Colonic mucosa (tissue), 4 donors: ENCODE measurements around the gene ARL15. TPM values are rescaled to one million over a fixed set of nuclear protein-coding genes. Genes with fewer than 3 reads are reported as not detected.

Experiments used
- DNase-seq: peaks from one replicate; pipeline ENCODE4 v3.0.0-alpha.2; 2020
- H3K27ac ChIP-seq: fragments of 200-600 bp; one replicate; pipeline ENCODE4 v1.8.0; 2021
- H3K27me3 ChIP-seq: fragments of 200-600 bp; one replicate; pipeline ENCODE4 v1.8.0; 2021
- H3K36me3 ChIP-seq: fragments of 200-600 bp; one replicate; pipeline ENCODE4 v1.8.0; 2021
- H3K4me1 ChIP-seq: fragments of 200-600 bp; one replicate; pipeline ENCODE4 v1.8.0; 2021; ENCODE audit warnings: mild to moderate bottlenecking
- H3K4me3 ChIP-seq: fragments of 200-600 bp; one replicate; pipeline ENCODE4 v1.8.0; 2021
- H3K9ac ChIP-seq, 2 donors: one replicate each; pipeline ENCODE4 v1.7.0; 2013; ENCODE audit warnings: control low read depth in 2 of 2, low read depth in 2 of 2, low read length in 2 of 2
- H3K9me3 ChIP-seq: fragments of 200-600 bp; one replicate; pipeline ENCODE4 v1.8.0; 2021
- intact Hi-C: fragments of 100-400 bp; cut with DNase I; formaldehyde crosslinking; loops from one replicate; pipeline ENCODE4 v1.14.1; 2022
- total RNA-seq, 2 donors: library from RNA; stranded (reverse); fragmentation: NEBNext Ultra II Directional in 1 of 2; extraction: Animal tissue kit (Norgen Biotek cat#: 25700) in 1 of 2; gene quantifications; one replicate each; pipeline ENCODE4 v1.2.1, GENCODE V29; 2021
- TF ChIP-seq, protein P1 (sequence below): fragments of 200-600 bp; IDR thresholded peaks from one replicate; pipeline ENCODE4 v1.8.0; 2022; ENCODE audit warnings: antibody characterized with exemption, mild to moderate bottlenecking
- donor health status: healthy.
- donor health status: DM: no; HTN: no; CAD: no.
- donor health status: DM: no; HTN: no; CAD: no.

Gene ARL15
- total RNA-seq, 2 donors from 2014 or later, result 18.4 to 35.1 TPM

GRCh38 chr5:54227109-54227508, 83.3 kb downstream of the ARL15 start:
- H3K9me3 ChIP-seq, result no peaks in the 10 kb centered on the region
- no peaks in the 10 kb centered on the region for H3K4me1 ChIP-seq
- TF ChIP-seq, protein P1, sequence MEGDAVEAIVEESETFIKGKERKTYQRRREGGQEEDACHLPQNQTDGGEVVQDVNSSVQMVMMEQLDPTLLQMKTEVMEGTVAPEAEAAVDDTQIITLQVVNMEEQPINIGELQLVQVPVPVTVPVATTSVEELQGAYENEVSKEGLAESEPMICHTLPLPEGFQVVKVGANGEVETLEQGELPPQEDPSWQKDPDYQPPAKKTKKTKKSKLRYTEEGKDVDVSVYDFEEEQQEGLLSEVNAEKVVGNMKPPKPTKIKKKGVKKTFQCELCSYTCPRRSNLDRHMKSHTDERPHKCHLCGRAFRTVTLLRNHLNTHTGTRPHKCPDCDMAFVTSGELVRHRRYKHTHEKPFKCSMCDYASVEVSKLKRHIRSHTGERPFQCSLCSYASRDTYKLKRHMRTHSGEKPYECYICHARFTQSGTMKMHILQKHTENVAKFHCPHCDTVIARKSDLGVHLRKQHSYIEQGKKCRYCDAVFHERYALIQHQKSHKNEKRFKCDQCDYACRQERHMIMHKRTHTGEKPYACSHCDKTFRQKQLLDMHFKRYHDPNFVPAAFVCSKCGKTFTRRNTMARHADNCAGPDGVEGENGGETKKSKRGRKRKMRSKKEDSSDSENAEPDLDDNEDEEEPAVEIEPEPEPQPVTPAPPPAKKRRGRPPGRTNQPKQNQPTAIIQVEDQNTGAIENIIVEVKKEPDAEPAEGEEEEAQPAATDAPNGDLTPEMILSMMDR, result no peak
- DNase-seq, result no peak
- intact Hi-C loops, result loop anchor here (10.0 kb wide), 1 partner anchor 962 kb away; no protein-coding TSS in a partner anchor
- H3K27ac ChIP-seq, result no peak overlapping the region
- H3K27me3 ChIP-seq, result no peaks in the 10 kb centered on the region
- H3K36me3 ChIP-seq, result no peaks in the 10 kb centered on the region
- H3K4me3 ChIP-seq, result no peak overlapping the region
- no peak overlapping the region for H3K9ac ChIP-seq

DNA sequence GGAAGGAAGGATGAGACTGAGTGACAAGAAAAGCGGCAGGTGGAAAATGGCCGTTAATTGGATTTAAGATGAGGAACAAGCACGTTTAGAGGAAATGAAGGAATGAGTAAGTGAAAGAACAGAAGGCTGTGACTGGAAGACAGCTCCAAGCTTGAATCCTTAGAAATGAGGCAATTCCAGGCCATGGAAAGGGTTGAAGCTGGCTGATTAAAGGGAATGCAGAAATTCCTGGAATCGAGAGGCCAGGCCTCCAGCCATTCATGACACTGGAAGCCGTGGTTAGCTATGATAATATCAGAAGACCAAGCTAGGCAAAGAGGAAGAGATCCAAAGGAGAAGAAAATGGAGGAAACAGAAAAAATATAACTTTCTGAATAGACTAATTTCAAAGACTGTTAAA, 84.2 kb downstream of the ARL15 start:
- intact Hi-C loops, result loop anchor here (10.0 kb wide), 1 partner anchor 961 kb away; no protein-coding TSS in a partner anchor
- DNase-seq, result no peak
- Histone ChIP-seq H3K36me3 (no peaks in the 10 kb centered on the region), H3K4me3 (no peak overlapping the region), H3K27ac (no peak overlapping the region), H3K9me3 (no peaks in the 10 kb centered on the region), H3K9ac (no peak overlapping the region), H3K4me1 (no peaks in the 10 kb centered on the region), H3K27me3 (no peaks in the 10 kb centered on the region)
- TF ChIP-seq, protein P1, result no peak

- Histone ChIP-seq H3K36me3 (no peaks in the 10 kb centered on the region), H3K4me3 (no peak overlapping the region), H3K9me3 (no peaks in the 10 kb centered on the region), H3K9ac (no peak overlapping the region), H3K27me3 (no peaks in the 10 kb centered on the region), H3K4me1 (no peaks in the 10 kb centered on the region), H3K27ac (no peak overlapping the region)
- DNase-seq, result no peak
- TF ChIP-seq, protein P1, result no peak
- intact Hi-C loops, result loop anchor here (10.0 kb wide), 1 partner anchor 959 kb away; no protein-coding TSS in a partner anchor
These were observed 86.1 kb downstream of the ARL15 start for GRCh38 chr5:54224103-54224826.

DNA sequence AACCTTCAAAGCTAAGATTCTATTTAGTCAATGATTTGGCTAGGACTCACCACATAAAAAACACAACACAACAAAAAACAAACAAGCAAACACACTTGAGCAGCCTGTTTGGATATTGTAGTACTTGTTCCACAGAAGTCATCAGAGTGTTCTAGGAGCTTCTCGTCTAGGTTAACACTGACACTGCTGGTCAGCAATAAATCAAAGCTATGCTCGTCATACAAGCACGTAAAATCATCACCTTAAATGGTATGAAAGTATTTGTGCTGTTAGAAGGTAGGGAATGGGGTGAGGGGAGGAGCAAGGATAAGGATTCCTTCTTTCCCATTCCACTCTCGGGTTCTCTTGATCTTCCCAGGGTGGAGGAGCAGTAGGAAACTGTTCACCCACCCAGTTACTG, 88.0 kb downstream of the ARL15 start:
- TF ChIP-seq, protein P1, result no peak
- Histone ChIP-seq H3K27ac (no peak overlapping the region), H3K36me3 (no peaks in the 10 kb centered on the region), H3K4me3 (no peak overlapping the region), H3K27me3 (no peaks in the 10 kb centered on the region), H3K9me3 (no peaks in the 10 kb centered on the region), H3K9ac (no peak overlapping the region), H3K4me1 (no peaks in the 10 kb centered on the region)
- no peak for DNase-seq
- intact Hi-C loops, result loop anchor here (10.0 kb wide), 1 partner anchor 958 kb away; no protein-coding TSS in a partner anchor

DNA sequence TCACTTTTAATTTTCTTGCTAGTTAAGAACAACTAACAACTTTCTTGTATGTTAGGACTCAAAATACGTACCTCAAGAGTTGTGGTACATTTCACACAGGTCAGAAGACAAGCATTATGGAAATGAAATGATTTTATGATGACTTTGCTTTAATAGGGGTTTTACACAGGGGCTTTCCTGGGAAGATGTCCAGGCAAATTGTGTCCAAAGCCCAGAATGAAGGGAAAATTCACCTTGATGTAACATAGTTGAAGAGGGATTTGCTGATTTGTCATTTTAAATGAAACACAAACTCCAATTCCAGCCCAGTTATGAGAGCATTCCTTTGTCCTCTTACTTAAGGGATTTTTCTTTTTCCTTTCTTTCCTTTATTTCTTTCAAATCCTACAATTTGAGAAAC, 89.2 kb downstream of the ARL15 start:
- no peaks in the 10 kb centered on the region for H3K4me1 ChIP-seq
- DNase-seq, result no peak
- H3K9me3 ChIP-seq, result no peaks in the 10 kb centered on the region
- intact Hi-C loops, result loop anchor here (10.0 kb wide), 1 partner anchor 956 kb away; no protein-coding TSS in a partner anchor
- H3K36me3 ChIP-seq, result no peaks in the 10 kb centered on the region
- H3K9ac ChIP-seq, result no peak overlapping the region
- TF ChIP-seq, protein P1, result no peak
- no peak overlapping the region for H3K27ac ChIP-seq
- no peak overlapping the region for H3K4me3 ChIP-seq
- no peaks in the 10 kb centered on the region for H3K27me3 ChIP-seq
